WTC11 (cell line): ENCODE results near the gene NFAM1. TPM values are rescaled to one million over a fixed set of nuclear protein-coding genes. Genes with fewer than 3 reads are reported as not detected.
A peak's percentile ranks its signal among the peaks of the same experiment; 100 is the strongest.

Experiments
- CREB1 ChIP-seq: sonication (generic); formaldehyde crosslinking; IDR thresholded peaks from 2 replicates; pipeline ENCODE4 v1.8.0; 2023; ENCODE audit warnings: mild to moderate bottlenecking, missing genetic modification reagents
- ELF4 ChIP-seq: sonication (generic); formaldehyde crosslinking; IDR thresholded peaks from 2 replicates; pipeline ENCODE4 v1.8.1; 2022; ENCODE audit warnings: low read depth, mild to moderate bottlenecking, moderate library complexity, missing genetic modification reagents
- EMX1 ChIP-seq: fragments of 250-450 bp; sonication (Bioruptor Pico); IDR thresholded peaks from 2 replicates; pipeline ENCODE4 v1.8.0; 2021; ENCODE audit warnings: mild to moderate bottlenecking
- ERG ChIP-seq: fragments of 250-450 bp; sonication (Bioruptor Pico); IDR thresholded peaks from 2 replicates; pipeline ENCODE4 v1.8.0; 2021; ENCODE audit warnings: mild to moderate bottlenecking
- ESRRA ChIP-seq: sonication (generic); formaldehyde crosslinking; IDR thresholded peaks from 2 replicates; pipeline ENCODE4 v1.8.1; 2022; ENCODE audit warnings: mild to moderate bottlenecking, missing genetic modification reagents, borderline replicate concordance
- ETV6 ChIP-seq: sonication (generic); formaldehyde crosslinking; IDR thresholded peaks from 2 replicates; pipeline ENCODE4 v1.8.1; 2022; ENCODE audit warnings: mild to moderate bottlenecking, missing genetic modification reagents
- FOXJ3 ChIP-seq: sonication (generic); formaldehyde crosslinking; IDR thresholded peaks from 2 replicates; pipeline ENCODE4 v1.9.0; 2021; ENCODE audit warnings: missing genetic modification reagents, mild to moderate bottlenecking, borderline replicate concordance
- GABPB1 ChIP-seq: sonication (generic); formaldehyde crosslinking; IDR thresholded peaks from 2 replicates; pipeline ENCODE4 v1.8.1; 2023; ENCODE audit warnings: mild to moderate bottlenecking, missing genetic modification reagents
- IRF2 ChIP-seq: sonication (generic); formaldehyde crosslinking; IDR thresholded peaks from 2 replicates; pipeline ENCODE4 v1.8.0; 2022; ENCODE audit warnings: low read depth, missing genetic modification reagents, borderline replicate concordance
- JUN ChIP-seq: sonication (generic); formaldehyde crosslinking; IDR thresholded peaks from 2 replicates; pipeline ENCODE4 v1.8.0; 2023; ENCODE audit warnings: mild to moderate bottlenecking, missing genetic modification reagents
- OVOL2 ChIP-seq: fragments of 250-450 bp; sonication (Bioruptor Pico); IDR thresholded peaks from 2 replicates; pipeline ENCODE4 v1.9.0; 2021; ENCODE audit warnings: mild to moderate bottlenecking, borderline replicate concordance
- RORB ChIP-seq: fragments of 250-450 bp; sonication (Bioruptor Pico); IDR thresholded peaks from 2 replicates; pipeline ENCODE4 v1.9.0; 2021; ENCODE audit warnings: mild to moderate bottlenecking
- SOX15 ChIP-seq: fragments of 250-450 bp; sonication (Bioruptor Pico); IDR thresholded peaks from 2 replicates; pipeline ENCODE4 v1.9.0; 2021; ENCODE audit warnings: mild to moderate bottlenecking
- SP1 ChIP-seq: sonication (generic); formaldehyde crosslinking; conservative IDR thresholded peaks from 2 replicates; pipeline ENCODE4 v1.8.1; 2022; ENCODE audit warnings: missing genetic modification reagents
- TCF7 ChIP-seq: sonication (generic); formaldehyde crosslinking; IDR thresholded peaks from 2 replicates; pipeline ENCODE4 v1.8.0; 2022; ENCODE audit warnings: mild to moderate bottlenecking, low read depth, missing genetic modification reagents, moderate library complexity
- TEAD4 ChIP-seq: sonication (generic); formaldehyde crosslinking; IDR thresholded peaks from 2 replicates; pipeline ENCODE4 v1.8.0; 2022; ENCODE audit warnings: mild to moderate bottlenecking, missing genetic modification reagents
- ZNF232 ChIP-seq: sonication (generic); formaldehyde crosslinking; IDR thresholded peaks from 2 replicates; pipeline ENCODE4 v1.8.0; 2022; ENCODE audit warnings: mild to moderate bottlenecking, missing genetic modification reagents
- ZNF317 ChIP-seq: sonication (generic); formaldehyde crosslinking; IDR thresholded peaks from 2 replicates; pipeline ENCODE4 v1.8.1; 2023; ENCODE audit warnings: low read depth, mild to moderate bottlenecking, moderate library complexity, missing genetic modification reagents, borderline replicate concordance
- ZNF396 ChIP-seq: fragments of 250-450 bp; sonication (Bioruptor Pico); IDR thresholded peaks from 2 replicates; pipeline ENCODE4 v1.8.0; 2021; ENCODE audit warnings: mild to moderate bottlenecking, moderate library complexity, borderline replicate concordance
- total RNA-seq: library from RNA; stranded (reverse); gene quantifications from 3 replicates; pipeline ENCODE4 v1.2.3, GENCODE V29; 2021
- TF ChIP-seq, protein P1 (sequence below): fragments of 200-600 bp; IDR thresholded peaks from 2 replicates; pipeline ENCODE4 v1.8.0; 2022; ENCODE audit warnings: antibody characterized with exemption
- TF ChIP-seq, protein P2 (sequence below): sonication (generic); formaldehyde crosslinking; IDR thresholded peaks from 2 replicates; pipeline ENCODE4 v1.8.0; 2022; ENCODE audit warnings: mild to moderate bottlenecking, missing genetic modification reagents
- TF ChIP-seq, protein P3 (sequence below): sonication (generic); formaldehyde crosslinking; IDR thresholded peaks from 2 replicates; pipeline ENCODE4 v1.8.1; 2022; ENCODE audit warnings: low read depth, mild to moderate bottlenecking, moderate library complexity, missing genetic modification reagents, borderline replicate concordance
- TF ChIP-seq, protein P4 (sequence below): sonication (generic); formaldehyde crosslinking; IDR thresholded peaks from 2 replicates; pipeline ENCODE4 v1.8.0; 2023; ENCODE audit warnings: mild to moderate bottlenecking, missing genetic modification reagents
- TF ChIP-seq, protein P5 (sequence below): fragments of 250-450 bp; sonication (Bioruptor Pico); IDR thresholded peaks from 2 replicates; pipeline ENCODE4 v1.9.0; 2021; ENCODE audit warnings: moderate library complexity, mild to moderate bottlenecking, inconsistent platforms, borderline replicate concordance
- TF ChIP-seq, protein P6 (sequence below): sonication (generic); formaldehyde crosslinking; IDR thresholded peaks from 2 replicates; pipeline ENCODE4 v1.8.1; 2023; ENCODE audit warnings: mild to moderate bottlenecking, missing genetic modification reagents, moderate library complexity

The NFAM1 gene
- total RNA-seq, 1 experiment from 2014 or later, result 1.6 TPM

- TF ChIP-seq, protein P1, sequence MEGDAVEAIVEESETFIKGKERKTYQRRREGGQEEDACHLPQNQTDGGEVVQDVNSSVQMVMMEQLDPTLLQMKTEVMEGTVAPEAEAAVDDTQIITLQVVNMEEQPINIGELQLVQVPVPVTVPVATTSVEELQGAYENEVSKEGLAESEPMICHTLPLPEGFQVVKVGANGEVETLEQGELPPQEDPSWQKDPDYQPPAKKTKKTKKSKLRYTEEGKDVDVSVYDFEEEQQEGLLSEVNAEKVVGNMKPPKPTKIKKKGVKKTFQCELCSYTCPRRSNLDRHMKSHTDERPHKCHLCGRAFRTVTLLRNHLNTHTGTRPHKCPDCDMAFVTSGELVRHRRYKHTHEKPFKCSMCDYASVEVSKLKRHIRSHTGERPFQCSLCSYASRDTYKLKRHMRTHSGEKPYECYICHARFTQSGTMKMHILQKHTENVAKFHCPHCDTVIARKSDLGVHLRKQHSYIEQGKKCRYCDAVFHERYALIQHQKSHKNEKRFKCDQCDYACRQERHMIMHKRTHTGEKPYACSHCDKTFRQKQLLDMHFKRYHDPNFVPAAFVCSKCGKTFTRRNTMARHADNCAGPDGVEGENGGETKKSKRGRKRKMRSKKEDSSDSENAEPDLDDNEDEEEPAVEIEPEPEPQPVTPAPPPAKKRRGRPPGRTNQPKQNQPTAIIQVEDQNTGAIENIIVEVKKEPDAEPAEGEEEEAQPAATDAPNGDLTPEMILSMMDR, result peak; percentile 97
- TF ChIP-seq CREB1 (CRISPR knock-in tag), result no peak
- TF ChIP-seq, protein P2, sequence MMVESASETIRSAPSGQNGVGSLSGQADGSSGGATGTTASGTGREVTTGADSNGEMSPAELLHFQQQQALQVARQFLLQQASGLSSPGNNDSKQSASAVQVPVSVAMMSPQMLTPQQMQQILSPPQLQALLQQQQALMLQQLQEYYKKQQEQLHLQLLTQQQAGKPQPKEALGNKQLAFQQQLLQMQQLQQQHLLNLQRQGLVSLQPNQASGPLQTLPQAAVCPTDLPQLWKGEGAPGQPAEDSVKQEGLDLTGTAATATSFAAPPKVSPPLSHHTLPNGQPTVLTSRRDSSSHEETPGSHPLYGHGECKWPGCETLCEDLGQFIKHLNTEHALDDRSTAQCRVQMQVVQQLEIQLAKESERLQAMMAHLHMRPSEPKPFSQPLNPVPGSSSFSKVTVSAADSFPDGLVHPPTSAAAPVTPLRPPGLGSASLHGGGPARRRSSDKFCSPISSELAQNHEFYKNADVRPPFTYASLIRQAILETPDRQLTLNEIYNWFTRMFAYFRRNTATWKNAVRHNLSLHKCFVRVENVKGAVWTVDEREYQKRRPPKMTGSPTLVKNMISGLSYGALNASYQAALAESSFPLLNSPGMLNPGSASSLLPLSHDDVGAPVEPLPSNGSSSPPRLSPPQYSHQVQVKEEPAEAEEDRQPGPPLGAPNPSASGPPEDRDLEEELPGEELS, result no peak
- TF ChIP-seq ZNF317 (CRISPR knock-in tag), result no peak
- no peak for TF ChIP-seq ERG (CRISPR knock-in tag)
- TF ChIP-seq RORB (CRISPR knock-in tag), result no peak
- no peak for TF ChIP-seq IRF2 (CRISPR knock-in tag)
- TF ChIP-seq ELF4 (CRISPR knock-in tag), result no peak
- TF ChIP-seq ESRRA (CRISPR knock-in tag), result no peak
- no peak for TF ChIP-seq FOXJ3
- no peak for TF ChIP-seq TCF7 (CRISPR knock-in tag)
- no peak for TF ChIP-seq ZNF232 (CRISPR knock-in tag)
- TF ChIP-seq SOX15 (CRISPR knock-in tag), result no peak
- no peak for TF ChIP-seq ZNF396
- 0 out of 2 replicates have a peak, but pooled peaks have one; percentile 34 for TF ChIP-seq SP1 (CRISPR knock-in tag)
- no peak for TF ChIP-seq JUN (CRISPR knock-in tag)
- TF ChIP-seq, protein P3, sequence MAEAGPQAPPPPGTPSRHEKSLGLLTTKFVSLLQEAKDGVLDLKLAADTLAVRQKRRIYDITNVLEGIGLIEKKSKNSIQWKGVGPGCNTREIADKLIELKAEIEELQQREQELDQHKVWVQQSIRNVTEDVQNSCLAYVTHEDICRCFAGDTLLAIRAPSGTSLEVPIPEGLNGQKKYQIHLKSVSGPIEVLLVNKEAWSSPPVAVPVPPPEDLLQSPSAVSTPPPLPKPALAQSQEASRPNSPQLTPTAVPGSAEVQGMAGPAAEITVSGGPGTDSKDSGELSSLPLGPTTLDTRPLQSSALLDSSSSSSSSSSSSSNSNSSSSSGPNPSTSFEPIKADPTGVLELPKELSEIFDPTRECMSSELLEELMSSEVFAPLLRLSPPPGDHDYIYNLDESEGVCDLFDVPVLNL (CRISPR knock-in tag), result no peak
- no peak for TF ChIP-seq OVOL2 (CRISPR knock-in tag)
- TF ChIP-seq, protein P4, sequence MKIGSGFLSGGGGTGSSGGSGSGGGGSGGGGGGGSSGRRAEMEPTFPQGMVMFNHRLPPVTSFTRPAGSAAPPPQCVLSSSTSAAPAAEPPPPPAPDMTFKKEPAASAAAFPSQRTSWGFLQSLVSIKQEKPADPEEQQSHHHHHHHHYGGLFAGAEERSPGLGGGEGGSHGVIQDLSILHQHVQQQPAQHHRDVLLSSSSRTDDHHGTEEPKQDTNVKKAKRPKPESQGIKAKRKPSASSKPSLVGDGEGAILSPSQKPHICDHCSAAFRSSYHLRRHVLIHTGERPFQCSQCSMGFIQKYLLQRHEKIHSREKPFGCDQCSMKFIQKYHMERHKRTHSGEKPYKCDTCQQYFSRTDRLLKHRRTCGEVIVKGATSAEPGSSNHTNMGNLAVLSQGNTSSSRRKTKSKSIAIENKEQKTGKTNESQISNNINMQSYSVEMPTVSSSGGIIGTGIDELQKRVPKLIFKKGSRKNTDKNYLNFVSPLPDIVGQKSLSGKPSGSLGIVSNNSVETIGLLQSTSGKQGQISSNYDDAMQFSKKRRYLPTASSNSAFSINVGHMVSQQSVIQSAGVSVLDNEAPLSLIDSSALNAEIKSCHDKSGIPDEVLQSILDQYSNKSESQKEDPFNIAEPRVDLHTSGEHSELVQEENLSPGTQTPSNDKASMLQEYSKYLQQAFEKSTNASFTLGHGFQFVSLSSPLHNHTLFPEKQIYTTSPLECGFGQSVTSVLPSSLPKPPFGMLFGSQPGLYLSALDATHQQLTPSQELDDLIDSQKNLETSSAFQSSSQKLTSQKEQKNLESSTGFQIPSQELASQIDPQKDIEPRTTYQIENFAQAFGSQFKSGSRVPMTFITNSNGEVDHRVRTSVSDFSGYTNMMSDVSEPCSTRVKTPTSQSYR (CRISPR knock-in tag), result no peak; the same call in 1 of the 2 replicates
- TF ChIP-seq, protein P5, sequence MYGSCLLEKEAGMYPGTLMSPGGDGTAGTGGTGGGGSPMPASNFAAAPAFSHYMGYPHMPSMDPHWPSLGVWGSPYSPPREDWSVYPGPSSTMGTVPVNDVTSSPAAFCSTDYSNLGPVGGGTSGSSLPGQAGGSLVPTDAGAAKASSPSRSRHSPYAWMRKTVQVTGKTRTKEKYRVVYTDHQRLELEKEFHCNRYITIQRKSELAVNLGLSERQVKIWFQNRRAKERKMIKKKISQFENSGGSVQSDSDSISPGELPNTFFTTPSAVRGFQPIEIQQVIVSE (CRISPR knock-in tag), result no peak
- TF ChIP-seq EMX1 (CRISPR knock-in tag), result no peak
- TF ChIP-seq TEAD4, result no peak
- TF ChIP-seq ETV6, result peak; percentile 73; the same call in 1 of the 2 replicates
- no peak for TF ChIP-seq GABPB1 (CRISPR knock-in tag)
- TF ChIP-seq, protein P6, sequence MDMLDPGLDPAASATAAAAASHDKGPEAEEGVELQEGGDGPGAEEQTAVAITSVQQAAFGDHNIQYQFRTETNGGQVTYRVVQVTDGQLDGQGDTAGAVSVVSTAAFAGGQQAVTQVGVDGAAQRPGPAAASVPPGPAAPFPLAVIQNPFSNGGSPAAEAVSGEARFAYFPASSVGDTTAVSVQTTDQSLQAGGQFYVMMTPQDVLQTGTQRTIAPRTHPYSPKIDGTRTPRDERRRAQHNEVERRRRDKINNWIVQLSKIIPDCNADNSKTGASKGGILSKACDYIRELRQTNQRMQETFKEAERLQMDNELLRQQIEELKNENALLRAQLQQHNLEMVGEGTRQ (CRISPR knock-in tag), result 0 out of 2 replicates have a peak, but pooled peaks have one; percentile 20
Measured at GRCh38 chr22:42437488-42438292, 5.5 kb upstream of the NFAM1 start (continued).
